Osteoblast (primary cell): ENCODE results near the gene TRPV3. TPM values are rescaled to one million over a fixed set of nuclear protein-coding genes. Genes with fewer than 3 reads are reported as not detected.

Experiments used
- DNase-seq: peaks from one replicate; pipeline ENCODE4 v3.0.0; 2011; ENCODE audit warnings: low spot score, mixed read lengths; ENCODE audit not compliant: insufficient read length; ENCODE audit errors: missing footprints
- H2AFZ ChIP-seq: 2 replicates; pipeline ENCODE4 v1.6.0; 2011; ENCODE audit warnings: mild to moderate bottlenecking, low read length
- H3K27ac ChIP-seq: 2 replicates; pipeline ENCODE4 v1.5.1; 2011; ENCODE audit warnings: mild to moderate bottlenecking, low read depth, low read length, moderate library complexity
- H3K27me3 ChIP-seq: 2 replicates; pipeline ENCODE4 v1.6.0; 2012; ENCODE audit warnings: mild to moderate bottlenecking, control low read depth, inconsistent platforms, low read length, moderate library complexity; ENCODE audit not compliant: insufficient read depth
- H3K36me3 ChIP-seq: 2 replicates; pipeline ENCODE4 v1.5.1; 2011; ENCODE audit warnings: mild to moderate bottlenecking, low read length, control low read depth, moderate library complexity; ENCODE audit not compliant: insufficient read depth
- H3K4me1 ChIP-seq: 2 replicates; pipeline ENCODE4 v1.5.1; 2011; ENCODE audit warnings: mild to moderate bottlenecking, low read length, control low read depth, moderate library complexity; ENCODE audit not compliant: insufficient read depth
- H3K4me2 ChIP-seq: 2 replicates; pipeline ENCODE4 v1.6.0; 2011; ENCODE audit warnings: mild to moderate bottlenecking, low read length; ENCODE audit not compliant: insufficient read depth
- H3K4me3 ChIP-seq: fragments of 200-600 bp; sonication (generic); 3 replicates; pipeline ENCODE4 v1.5.1; 2012; ENCODE audit warnings: mild to moderate bottlenecking, low read length, inconsistent platforms; ENCODE audit not compliant: insufficient read depth
- H3K79me2 ChIP-seq: 2 replicates; pipeline ENCODE4 v1.6.0; 2012; ENCODE audit warnings: mild to moderate bottlenecking, low read length, control low read depth, inconsistent platforms; ENCODE audit not compliant: insufficient read depth
- H3K9me3 ChIP-seq: 2 replicates; pipeline ENCODE4 v1.5.1; 2011; ENCODE audit warnings: low read depth, low read length, control low read depth
- H4K20me1 ChIP-seq: 2 replicates; pipeline ENCODE4 v1.6.0; 2012; ENCODE audit warnings: mild to moderate bottlenecking, low read length, control low read depth; ENCODE audit not compliant: insufficient read depth
- CTCF ChIP-seq: IDR thresholded peaks from 2 replicates; pipeline ENCODE4 v1.5.1; 2011; ENCODE audit warnings: mild to moderate bottlenecking, low read depth, low read length, moderate library complexity; ENCODE audit errors: extremely low read depth
- total RNA-seq: library from RNA; depleted of rRNA; stranded (reverse); fragments of >200 nt; gene quantifications from 2 replicates; pipeline ENCODE4 v1.2.3, GENCODE V29; 2012

TRPV3 gene
- total RNA-seq, 1 donor, result 0.36 TPM

DNA sequence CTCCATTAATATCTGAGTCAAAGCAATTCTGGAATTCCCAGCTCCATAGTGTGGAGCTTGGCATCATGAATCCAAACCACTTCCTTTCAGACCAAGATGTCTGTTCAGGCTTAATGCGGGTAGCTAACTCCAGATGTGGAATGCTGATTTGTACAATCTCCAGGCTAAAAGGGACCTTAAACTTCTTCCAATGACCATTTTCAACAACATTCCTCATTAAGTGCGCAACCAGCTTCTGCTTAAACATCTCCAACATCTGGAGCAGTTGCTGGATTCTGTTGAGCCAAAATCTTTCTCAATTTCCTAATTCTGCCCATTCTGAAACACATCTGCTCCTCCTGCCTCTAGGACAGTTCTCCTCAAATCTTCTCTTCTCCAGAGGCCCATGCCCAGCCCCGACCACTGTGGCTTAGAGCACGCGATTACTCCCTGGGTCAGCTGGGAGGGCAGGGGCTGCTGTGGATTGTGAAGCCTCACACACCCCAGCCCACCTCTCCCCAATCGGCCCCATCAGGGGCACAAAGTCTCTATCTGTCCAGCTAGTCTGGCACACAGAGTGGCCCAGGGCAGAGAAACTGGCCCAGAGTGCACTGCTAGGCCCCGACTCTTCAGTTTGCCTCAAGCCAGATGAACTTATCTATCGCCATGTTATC, 45.6 kb downstream of the TRPV3 start:
- no peak for TF ChIP-seq CTCF
- Histone ChIP-seq H3K79me2 (no peaks in the 10 kb centered on the region), H2AFZ (peak overlapping the region; percentile 52), H4K20me1 (no peaks in the 10 kb centered on the region), H3K27ac (no peak overlapping the region), H3K4me3 (no peak overlapping the region), H3K4me2 (no peak overlapping the region), H3K36me3 (no peaks in the 10 kb centered on the region), H3K4me1 (peaks cover 9% of the 10 kb centered on the region), H3K27me3 (no peaks in the 10 kb centered on the region), H3K9me3 (no peaks in the 10 kb centered on the region)
- no peak for DNase-seq

DNA sequence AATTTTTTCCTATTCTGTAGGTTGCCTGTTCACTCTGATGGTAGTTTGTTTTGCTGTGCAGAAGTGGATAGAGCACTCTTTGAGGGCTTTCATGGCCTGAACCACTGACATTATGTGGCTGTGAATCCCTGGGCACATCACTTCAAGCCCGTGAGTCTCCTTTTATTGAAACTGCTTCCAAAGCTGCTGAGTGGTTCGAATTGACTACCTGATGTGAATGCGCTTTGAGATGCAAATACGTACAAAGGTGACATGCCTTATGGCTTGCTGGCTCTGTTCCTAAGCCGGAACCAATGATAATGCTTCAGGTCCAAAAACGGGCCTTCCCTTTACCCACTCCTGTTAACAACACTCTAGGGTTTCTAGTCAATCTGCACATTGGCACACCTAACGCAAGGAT, 47.5 kb downstream of the TRPV3 start:
- H3K4me3 ChIP-seq, result no peak overlapping the region
- no peak for TF ChIP-seq CTCF
- no peak for DNase-seq
- H3K9me3 ChIP-seq, result no peaks in the 10 kb centered on the region
- no peaks in the 10 kb centered on the region for H4K20me1 ChIP-seq
- H3K36me3 ChIP-seq, result no peaks in the 10 kb centered on the region
- H3K79me2 ChIP-seq, result no peaks in the 10 kb centered on the region
- no peaks in the 10 kb centered on the region for H3K27me3 ChIP-seq
- peaks cover 9% of the 10 kb centered on the region for H3K4me1 ChIP-seq
- H2AFZ ChIP-seq, result no peak overlapping the region
- no peak overlapping the region for H3K4me2 ChIP-seq
- no peak overlapping the region for H3K27ac ChIP-seq

DNA sequence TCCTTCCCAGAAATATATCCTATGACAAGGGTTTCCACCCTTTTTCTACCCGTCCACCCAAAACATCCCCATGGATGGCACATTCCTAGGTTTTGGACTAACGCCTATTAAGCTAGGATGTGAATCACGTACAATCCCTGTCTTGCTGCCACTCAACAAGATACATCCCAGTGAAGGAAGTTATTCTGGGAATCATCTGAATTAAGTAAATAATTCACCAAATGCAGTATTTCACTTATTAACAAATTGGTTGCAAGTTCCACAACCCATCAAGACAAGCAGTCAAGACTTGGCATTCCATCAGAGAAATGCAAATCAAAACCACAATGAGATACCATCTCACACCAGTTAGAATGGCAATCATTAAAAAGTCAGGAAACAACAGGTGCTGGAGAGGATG, 49.7 kb downstream of the TRPV3 start:
- Histone ChIP-seq H3K79me2 (no peaks in the 10 kb centered on the region), H2AFZ (no peak overlapping the region), H3K27ac (no peak overlapping the region), H3K4me3 (no peak overlapping the region), H3K36me3 (no peaks in the 10 kb centered on the region), H4K20me1 (no peaks in the 10 kb centered on the region), H3K4me2 (no peak overlapping the region), H3K4me1 (peaks cover 2% of the 10 kb centered on the region), H3K9me3 (no peaks in the 10 kb centered on the region), H3K27me3 (no peaks in the 10 kb centered on the region)
- no peak for TF ChIP-seq CTCF
- DNase-seq, result no peak

- DNase-seq, result no peak
- Histone ChIP-seq H3K9me3 (no peaks in the 10 kb centered on the region), H3K36me3 (no peaks in the 10 kb centered on the region), H3K79me2 (no peaks in the 10 kb centered on the region), H4K20me1 (no peaks in the 10 kb centered on the region), H3K4me1 (no peaks in the 10 kb centered on the region), H3K27me3 (no peaks in the 10 kb centered on the region), H3K4me2 (no peak overlapping the region), H3K4me3 (no peak overlapping the region), H3K27ac (no peak overlapping the region), H2AFZ (no peak overlapping the region)
- TF ChIP-seq CTCF, result no peak
These were observed 50.5 kb downstream of the TRPV3 start for GRCh38 chr17:3507071-3507470.
